ENCODE data around the gene SUMO3.

Gene SUMO3

GRCh38 chr21:44779417-44780136, 38.3 kb downstream of the SUMO3 start:
- DNase-seq (ENCODE audit: low spot score): peak; percentile 69

DNA sequence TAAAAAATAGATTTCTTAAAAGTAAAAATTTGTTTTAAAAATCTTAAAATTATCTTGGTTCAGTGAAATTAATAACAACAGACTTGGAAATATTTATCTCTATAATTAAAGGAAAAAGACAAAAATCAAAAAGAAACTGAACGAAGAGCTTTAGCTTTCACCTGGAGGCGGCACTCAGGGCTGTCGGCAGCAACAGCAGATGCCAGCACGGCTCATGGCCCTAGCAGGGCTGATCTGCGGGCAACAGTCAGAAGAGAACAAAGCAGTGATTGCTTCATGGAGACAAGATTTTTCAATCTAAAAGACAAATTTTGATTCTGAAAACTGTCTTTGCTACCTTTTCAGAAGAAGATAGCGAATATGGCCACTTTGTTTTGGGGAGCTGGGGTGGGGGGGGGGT, 38.9 kb downstream of the SUMO3 start:
- TF ChIP-seq, protein P1, sequence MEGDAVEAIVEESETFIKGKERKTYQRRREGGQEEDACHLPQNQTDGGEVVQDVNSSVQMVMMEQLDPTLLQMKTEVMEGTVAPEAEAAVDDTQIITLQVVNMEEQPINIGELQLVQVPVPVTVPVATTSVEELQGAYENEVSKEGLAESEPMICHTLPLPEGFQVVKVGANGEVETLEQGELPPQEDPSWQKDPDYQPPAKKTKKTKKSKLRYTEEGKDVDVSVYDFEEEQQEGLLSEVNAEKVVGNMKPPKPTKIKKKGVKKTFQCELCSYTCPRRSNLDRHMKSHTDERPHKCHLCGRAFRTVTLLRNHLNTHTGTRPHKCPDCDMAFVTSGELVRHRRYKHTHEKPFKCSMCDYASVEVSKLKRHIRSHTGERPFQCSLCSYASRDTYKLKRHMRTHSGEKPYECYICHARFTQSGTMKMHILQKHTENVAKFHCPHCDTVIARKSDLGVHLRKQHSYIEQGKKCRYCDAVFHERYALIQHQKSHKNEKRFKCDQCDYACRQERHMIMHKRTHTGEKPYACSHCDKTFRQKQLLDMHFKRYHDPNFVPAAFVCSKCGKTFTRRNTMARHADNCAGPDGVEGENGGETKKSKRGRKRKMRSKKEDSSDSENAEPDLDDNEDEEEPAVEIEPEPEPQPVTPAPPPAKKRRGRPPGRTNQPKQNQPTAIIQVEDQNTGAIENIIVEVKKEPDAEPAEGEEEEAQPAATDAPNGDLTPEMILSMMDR (IDR thresholded peaks at IDR 0.05): no peak
- no peak overlapping the region for H3K4me3 ChIP-seq
- no peak overlapping the region for H3K27ac ChIP-seq
- DNase-seq (ENCODE audit: low spot score): no peak

More at GRCh38 chr21:44779417-44780136, 38.3 kb downstream of the SUMO3 start:
- Histone ChIP-seq H3K27ac (no peak overlapping the region), H3K4me3 (no peak overlapping the region)
- TF ChIP-seq, protein P1 (IDR thresholded peaks at IDR 0.05): no peak

- DNase-seq (ENCODE audit: low spot score): peak; percentile 9
- H3K4me3 ChIP-seq: no peak overlapping the region
- TF ChIP-seq, protein P1 (IDR thresholded peaks at IDR 0.05): no peak
- H3K27ac ChIP-seq: no peak overlapping the region
Measured at GRCh38 chr21:44778499-44778911, 39.4 kb downstream of the SUMO3 start.

DNA sequence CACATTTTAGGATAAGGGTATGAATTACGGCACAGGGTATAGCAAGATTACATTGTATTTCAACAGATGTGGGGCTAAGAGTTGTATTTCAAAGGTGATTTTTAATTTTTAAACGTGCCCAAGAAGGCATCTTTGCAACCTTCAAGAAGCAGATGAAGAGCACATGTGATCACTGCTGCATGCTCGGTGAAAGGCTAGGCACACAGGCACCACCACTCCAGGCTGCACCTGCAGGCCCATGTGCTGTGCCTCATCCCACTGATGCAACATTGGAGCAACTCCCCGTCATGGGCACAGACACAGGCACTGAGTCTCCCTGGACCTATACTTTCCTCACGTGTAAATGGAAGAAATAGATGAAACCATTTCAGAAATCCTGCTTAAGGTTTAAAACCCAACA, 39.8 kb downstream of the SUMO3 start:
- no peak overlapping the region for H3K4me3 ChIP-seq
- DNase-seq (ENCODE audit: low spot score): peak; percentile 31
- no peak overlapping the region for H3K27ac ChIP-seq
- TF ChIP-seq, protein P1 (IDR thresholded peaks at IDR 0.05): no peak

GRCh38 chr21:44774972-44775371, 42.9 kb downstream of the SUMO3 start:
- Histone ChIP-seq H3K27ac (no peak overlapping the region), H3K4me3 (no peak overlapping the region)
- TF ChIP-seq, protein P1 (IDR thresholded peaks at IDR 0.05): no peak
- peak; percentile 12 for DNase-seq (ENCODE audit: low spot score)

- peak; percentile 38 for DNase-seq (ENCODE audit: low spot score)
- Histone ChIP-seq H3K27ac (no peak overlapping the region), H3K4me3 (no peak overlapping the region)
- TF ChIP-seq, protein P1 (IDR thresholded peaks at IDR 0.05): no peak
Measured at GRCh38 chr21:44773291-44773932, 44.5 kb downstream of the SUMO3 start.
